ENCODE measurements around the gene MAN1C1.
A peak's percentile ranks its signal among the peaks of the same experiment; 100 is the strongest.

MAN1C1 gene

GRCh38 chr1:25607123-25607522 is 9.5 kb upstream of the MAN1C1 start:
- TF ChIP-seq CTCF (IDR thresholded peaks at IDR 0.05; ENCODE audit: extremely low read depth, missing control alignments), result no peak
- DNase-seq (ENCODE audit: low spot score), result no peak

- peak; percentile 38 for TF ChIP-seq CTCF (IDR thresholded peaks at IDR 0.05; ENCODE audit: extremely low read depth, missing control alignments)
- peak; percentile 87 for DNase-seq (ENCODE audit: low spot score)
Measured at GRCh38 chr1:25608488-25609178, 8.0 kb upstream of the MAN1C1 start.

- TF ChIP-seq CTCF (IDR thresholded peaks at IDR 0.05; ENCODE audit: extremely low read depth, missing control alignments), result no peak
- peak; percentile 0 for DNase-seq (ENCODE audit: low spot score)
Measured at GRCh38 chr1:25609921-25610320, 6.7 kb upstream of the MAN1C1 start.

GRCh38 chr1:25610822-25611630 is 5.6 kb upstream of the MAN1C1 start:
- no peak for DNase-seq (ENCODE audit: low spot score)

GRCh38 chr1:25611843-25612242 is 4.7 kb upstream of the MAN1C1 start:
- DNase-seq (ENCODE audit: low spot score), result no peak
- no peak for TF ChIP-seq CTCF (IDR thresholded peaks at IDR 0.05; ENCODE audit: extremely low read depth, missing control alignments)

More at GRCh38 chr1:25610822-25611630, 5.6 kb upstream of the MAN1C1 start:
- no peak for TF ChIP-seq CTCF (IDR thresholded peaks at IDR 0.05; ENCODE audit: extremely low read depth, missing control alignments)

GRCh38 chr1:25612421-25612820 is 4.2 kb upstream of the MAN1C1 start:
- DNase-seq (ENCODE audit: low spot score), result no peak
- TF ChIP-seq CTCF (IDR thresholded peaks at IDR 0.05; ENCODE audit: extremely low read depth, missing control alignments), result no peak

GRCh38 chr1:25613091-25613490 is 3.5 kb upstream of the MAN1C1 start:
- DNase-seq (ENCODE audit: low spot score), result no peak
- no peak for TF ChIP-seq CTCF (IDR thresholded peaks at IDR 0.05; ENCODE audit: extremely low read depth, missing control alignments)

Data from GM20000 (cell line).